Measurements from ENCODE around the gene IFT122. TPM values are rescaled to one million over a fixed set of nuclear protein-coding genes. Genes with fewer than 3 reads are reported as not detected.

The IFT122 gene
- total and polyA plus RNA-seq, 2 of the 4 experiments (the other 2 are of a cell fraction), result 16.8 to 28.0 TPM

DNA sequence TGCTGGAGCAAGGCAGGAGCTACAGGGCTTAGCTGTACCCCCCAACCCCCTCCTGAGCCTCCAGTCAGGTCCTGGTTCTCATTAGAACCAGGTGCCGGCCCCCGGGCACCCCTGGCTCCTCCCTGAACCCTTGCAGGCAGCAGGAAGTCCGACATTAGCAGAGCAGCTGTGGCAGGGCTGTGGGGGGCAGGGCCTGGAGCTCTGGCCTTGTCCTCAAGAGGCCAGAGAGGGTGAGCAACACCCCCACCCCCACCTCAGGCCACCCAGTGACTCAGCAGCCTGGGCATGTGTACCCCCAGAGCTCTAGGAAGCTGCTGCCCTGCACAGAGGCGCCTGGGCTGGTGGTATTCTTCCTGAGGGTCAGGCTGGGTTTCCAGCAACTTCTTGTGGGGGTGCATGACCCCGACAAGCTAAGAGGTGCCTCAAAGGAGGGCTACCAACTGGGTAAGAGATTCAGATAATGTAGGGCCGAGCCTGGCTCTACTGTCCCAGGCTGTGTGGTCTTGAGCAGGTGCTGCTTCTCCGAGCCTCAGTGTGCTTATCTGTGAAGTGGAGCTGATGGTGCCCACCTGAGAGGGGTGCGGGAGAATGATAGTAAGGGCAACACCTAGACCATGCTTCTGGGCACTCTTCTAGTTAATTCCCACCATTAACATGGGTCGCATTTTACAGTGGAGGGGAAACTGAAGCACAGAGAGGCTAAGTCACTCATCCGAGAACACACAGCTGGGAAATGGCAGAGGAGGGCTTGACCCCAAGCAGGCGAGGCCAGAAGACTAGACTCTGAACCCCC is 118.9 kb downstream of the IFT122 start (continued):
- TF ChIP-seq RCOR1 (IDR thresholded peaks at IDR 0.05; ENCODE audit: insufficient replicate concordance, low read length) (no peak), SMC3 (IDR thresholded peaks at IDR 0.05; ENCODE audit: low read depth, low read length) (peak; percentile 35; the same call in 1 of the 2 replicates)

DNA sequence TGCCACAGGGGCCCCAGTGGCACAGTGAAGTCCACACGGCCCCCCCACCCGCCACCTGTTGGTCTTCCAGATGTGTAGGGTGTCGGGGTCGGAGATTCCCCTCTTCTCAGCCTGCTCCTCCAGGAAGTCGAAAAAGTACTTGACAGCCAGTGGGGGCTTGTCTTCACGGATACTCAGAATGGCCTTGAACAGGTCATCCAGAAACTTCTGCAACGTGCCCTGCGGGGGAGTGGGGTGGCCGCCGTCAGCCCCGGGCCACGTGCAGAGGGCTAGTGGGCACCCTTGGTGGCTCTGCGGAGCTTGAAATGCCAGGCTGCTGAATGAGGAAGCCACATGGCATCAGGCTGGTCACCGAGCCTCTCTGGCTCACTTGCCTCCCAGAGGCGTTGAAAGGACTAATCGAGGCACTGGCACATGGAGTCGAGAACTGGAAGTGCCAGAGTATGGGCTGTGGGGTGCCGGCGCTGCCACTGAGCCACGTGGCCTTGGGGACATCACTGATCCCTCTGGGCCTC is 119.6 kb downstream of the IFT122 start:
- Histone ChIP-seq H2BK15ac (ENCODE audit: low read depth, low read length) (peak overlapping the region; percentile 74), H2AK5ac (ENCODE audit: low read depth, low read length) (peak overlapping the region; percentile 96), H3K9ac (ENCODE audit: low read depth, low read length) (peak overlapping the region; percentile 21), H3K79me1 (ENCODE audit: low read depth in 1 of 2, low read length in 2 of 2) (peaks cover 13 to 41% of the 10 kb centered on the region in 2 experiments; a peak in 3 of 4 replicates), H2BK20ac (ENCODE audit: low read depth, low read length) (peak overlapping the region; percentile 95), H4K20me1 (ENCODE audit: insufficient read depth, low read length) (no peaks in the 10 kb centered on the region), H3K4me3 (ENCODE audit: insufficient read depth, low read depth, low read length) (0 out of 2 replicates have a peak overlapping the region, but pooled peaks have one; percentile 0), H3K27me3 (ENCODE audit: control insufficient read depth, insufficient read depth, low read length) (no peaks in the 10 kb centered on the region), H3K36me3 (ENCODE audit: control insufficient read depth, insufficient read depth, low read length) (peaks cover 42% of the 10 kb centered on the region), H4K91ac (ENCODE audit: insufficient read depth, low read depth, low read length) (peak overlapping the region; percentile 97), H3K4ac (ENCODE audit: low read depth, low read length) (peak overlapping the region; percentile 98), H3K56ac (ENCODE audit: extremely low read depth, insufficient read depth, low read length) (0 out of 2 replicates have a peak overlapping the region, but pooled peaks have one; percentile 28), H3K23ac (ENCODE audit: low read depth, low read length) (peak overlapping the region; percentile 93), H2AK9ac (replicated peaks; ENCODE audit: low read depth, low read length, poor library complexity) (peak overlapping the region; percentile 96), H3K18ac (ENCODE audit: low read depth, low read length) (peak overlapping the region; percentile 86), H3K27ac (ENCODE audit: insufficient read depth, low read length) (peak overlapping the region; percentile 98), H2BK5ac (ENCODE audit: low read depth, low read length, poor library complexity, severe bottlenecking) (peak overlapping the region; percentile 96), H4K8ac (ENCODE audit: low read depth in 2 of 2, low read length in 2 of 2) (peak overlapping the region; percentile 45 to 99; a peak in 3 of 4 replicates), H3K14ac (replicated peaks; ENCODE audit: low read depth, low read length) (peak overlapping the region; percentile 96), H3K9me3 (ENCODE audit: control insufficient read depth, insufficient read depth, low read length) (no peaks in the 10 kb centered on the region), H2AFZ (replicated peaks; ENCODE audit: low read length, poor library complexity) (peak overlapping the region; percentile 36), H4K5ac (ENCODE audit: low read depth, low read length) (peak overlapping the region; percentile 88), H2BK120ac (ENCODE audit: low read depth, low read length) (peak overlapping the region; percentile 88), H3K4me1 (ENCODE audit: control insufficient read depth, insufficient read depth, low read length) (peaks cover 37% of the 10 kb centered on the region), H3K9me1 (ENCODE audit: insufficient read depth, low read length) (peaks cover 25% of the 10 kb centered on the region), H3K4me2 (ENCODE audit: low read depth, low read length) (peak overlapping the region; percentile 93)
- in situ Hi-C loops (cut with MboI; ENCODE audit: low sequenced_read_pairs) (no loop called here), dilution Hi-C loops (cut with HindIII; ENCODE audit: low sequenced_read_pairs, unreplicated experiment) (no loop called here), intact Hi-C loops (cut with micrococcal nuclease) (loop anchor here (2.0 to 5.0 kb wide), 2 partner anchors 37 to 117 kb away; partner anchors contain the start of gene IFT122)
- no TSS peak for BruUV-seq (replicated peaks)
- 95% methylated on average over 9 of the region's 20 CpGs; no CpG with 5 or more reads in 1 of the 2 experiments for WGBS, 2 experiments (ENCODE audit: extremely low coverage in 2 of 2, insufficient read length in 1 of 2)
- CTCF ChIA-PET, result no interaction called here
- DNase-seq (no peak), ATAC-seq (ENCODE audit: low read depth) (no peak)
- TF ChIP-seq, protein P1, sequence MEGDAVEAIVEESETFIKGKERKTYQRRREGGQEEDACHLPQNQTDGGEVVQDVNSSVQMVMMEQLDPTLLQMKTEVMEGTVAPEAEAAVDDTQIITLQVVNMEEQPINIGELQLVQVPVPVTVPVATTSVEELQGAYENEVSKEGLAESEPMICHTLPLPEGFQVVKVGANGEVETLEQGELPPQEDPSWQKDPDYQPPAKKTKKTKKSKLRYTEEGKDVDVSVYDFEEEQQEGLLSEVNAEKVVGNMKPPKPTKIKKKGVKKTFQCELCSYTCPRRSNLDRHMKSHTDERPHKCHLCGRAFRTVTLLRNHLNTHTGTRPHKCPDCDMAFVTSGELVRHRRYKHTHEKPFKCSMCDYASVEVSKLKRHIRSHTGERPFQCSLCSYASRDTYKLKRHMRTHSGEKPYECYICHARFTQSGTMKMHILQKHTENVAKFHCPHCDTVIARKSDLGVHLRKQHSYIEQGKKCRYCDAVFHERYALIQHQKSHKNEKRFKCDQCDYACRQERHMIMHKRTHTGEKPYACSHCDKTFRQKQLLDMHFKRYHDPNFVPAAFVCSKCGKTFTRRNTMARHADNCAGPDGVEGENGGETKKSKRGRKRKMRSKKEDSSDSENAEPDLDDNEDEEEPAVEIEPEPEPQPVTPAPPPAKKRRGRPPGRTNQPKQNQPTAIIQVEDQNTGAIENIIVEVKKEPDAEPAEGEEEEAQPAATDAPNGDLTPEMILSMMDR (conservative IDR thresholded peaks at IDR 0.05; ENCODE audit: low read depth, low read length), result no peak
- TF ChIP-seq, protein P2, sequence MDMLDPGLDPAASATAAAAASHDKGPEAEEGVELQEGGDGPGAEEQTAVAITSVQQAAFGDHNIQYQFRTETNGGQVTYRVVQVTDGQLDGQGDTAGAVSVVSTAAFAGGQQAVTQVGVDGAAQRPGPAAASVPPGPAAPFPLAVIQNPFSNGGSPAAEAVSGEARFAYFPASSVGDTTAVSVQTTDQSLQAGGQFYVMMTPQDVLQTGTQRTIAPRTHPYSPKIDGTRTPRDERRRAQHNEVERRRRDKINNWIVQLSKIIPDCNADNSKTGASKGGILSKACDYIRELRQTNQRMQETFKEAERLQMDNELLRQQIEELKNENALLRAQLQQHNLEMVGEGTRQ (IDR thresholded peaks at IDR 0.05; ENCODE audit: low read depth, low read length), result no peak
- no peak for TF ChIP-seq CEBPB (IDR thresholded peaks at IDR 0.05; ENCODE audit: low read depth, low read length)
- TF ChIP-seq MAFK (IDR thresholded peaks at IDR 0.05; ENCODE audit: low read depth, low read length), result no peak
- TF ChIP-seq RAD21 (IDR thresholded peaks at IDR 0.05; ENCODE audit: low read length), result no peak
- no peak for TF ChIP-seq NFE2L2 (IDR thresholded peaks at IDR 0.05; ENCODE audit: low read depth, low read length)
- no peak for TF ChIP-seq FOS (IDR thresholded peaks at IDR 0.05; ENCODE audit: low read depth, low read length)
- TF ChIP-seq SMC3 (IDR thresholded peaks at IDR 0.05; ENCODE audit: low read depth, low read length), result no peak
- TF ChIP-seq BHLHE40 (IDR thresholded peaks at IDR 0.05; ENCODE audit: low read depth, low read length), result no peak
- no peak for TF ChIP-seq RFX5 (IDR thresholded peaks at IDR 0.05; ENCODE audit: low read depth, low read length)
- no peak for TF ChIP-seq MXI1 (IDR thresholded peaks at IDR 0.05; ENCODE audit: borderline replicate concordance, low read depth, low read length)
- POLR2A ChIA-PET (ENCODE audit: unreplicated experiment), result interaction anchor here (0.6 kb wide), 1 partner anchor 1769 kb away, joined by 16 read pairs; no protein-coding TSS in a partner anchor

All from IMR-90 (cell line).